ENCODE data around the gene PDE2A. TPM values are rescaled to one million over a fixed set of nuclear protein-coding genes. Genes with fewer than 3 reads are reported as not detected.
"Not testable (repeated sequence)": the region's sequence is repeated elsewhere in the genome, so short reads cannot be mapped to it uniquely, and the experiment has no call there.

The PDE2A gene
- total RNA-seq, 1 experiment from 2014 or later = 1.9 TPM

DNA sequence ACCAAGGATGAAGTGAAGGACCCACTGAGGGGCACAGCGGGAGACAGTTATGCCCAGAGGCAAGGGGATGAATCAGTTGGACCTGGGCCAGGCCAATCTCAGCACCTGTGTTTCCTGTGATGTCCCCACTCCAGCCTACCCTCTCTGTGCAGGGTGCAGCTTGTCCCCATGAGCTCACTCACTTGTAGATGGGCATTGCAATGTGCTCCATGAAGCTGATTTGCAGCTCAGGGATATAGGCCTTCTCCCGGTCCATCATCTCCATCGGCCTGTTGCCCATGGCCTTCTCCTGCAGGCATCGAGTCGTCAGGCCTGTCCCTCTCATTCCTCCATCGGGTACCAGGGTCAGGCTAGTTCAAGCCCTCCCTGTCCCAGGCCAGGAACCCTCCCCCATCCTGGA lies 96.2 kb downstream of the PDE2A start:
- peaks cover 4% of the 10 kb centered on the region for H3K27me3 ChIP-seq (ENCODE audit: control insufficient read depth, insufficient read depth, low read length)
- H3K4me3 ChIP-seq (ENCODE audit: insufficient read depth, low read depth, low read length) = no peak overlapping the region
- no peaks in the 10 kb centered on the region for H3K36me3 ChIP-seq (replicated peaks; ENCODE audit: control insufficient read depth, insufficient read depth, low read length)
- peak; percentile 23 for DNase-seq

DNA sequence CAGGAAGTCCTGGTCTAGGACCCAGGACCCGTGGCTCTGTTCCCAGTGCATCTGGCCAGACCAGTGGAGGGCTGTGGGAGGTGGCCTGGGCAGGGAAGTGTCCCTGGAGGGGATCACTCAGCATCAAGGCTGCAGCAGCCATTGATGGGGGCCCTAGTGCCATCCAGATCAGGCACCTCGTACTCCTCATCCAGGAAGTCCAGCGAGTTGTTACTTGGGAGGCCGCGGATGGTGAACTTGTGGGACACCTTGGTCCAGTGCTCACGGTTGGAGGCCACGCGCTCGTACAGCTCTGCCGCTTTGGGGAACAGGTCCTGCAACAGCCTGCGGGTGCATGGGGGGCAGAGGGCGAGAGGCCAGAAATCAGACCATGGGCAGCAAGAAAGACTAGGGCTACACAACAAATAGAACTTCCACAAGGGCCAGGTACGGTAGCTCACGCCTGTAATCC lies 96.9 kb downstream of the PDE2A start:
- Histone ChIP-seq H3K27me3 (ENCODE audit: control insufficient read depth, insufficient read depth, low read length) (peaks cover 2% of the 10 kb centered on the region; the same call in 1 of the 2 replicates), H3K4me3 (ENCODE audit: insufficient read depth, low read depth, low read length) (no peak overlapping the region), H3K36me3 (replicated peaks; ENCODE audit: control insufficient read depth, insufficient read depth, low read length) (no peaks in the 10 kb centered on the region)
- peak; percentile 26 for DNase-seq

DNA sequence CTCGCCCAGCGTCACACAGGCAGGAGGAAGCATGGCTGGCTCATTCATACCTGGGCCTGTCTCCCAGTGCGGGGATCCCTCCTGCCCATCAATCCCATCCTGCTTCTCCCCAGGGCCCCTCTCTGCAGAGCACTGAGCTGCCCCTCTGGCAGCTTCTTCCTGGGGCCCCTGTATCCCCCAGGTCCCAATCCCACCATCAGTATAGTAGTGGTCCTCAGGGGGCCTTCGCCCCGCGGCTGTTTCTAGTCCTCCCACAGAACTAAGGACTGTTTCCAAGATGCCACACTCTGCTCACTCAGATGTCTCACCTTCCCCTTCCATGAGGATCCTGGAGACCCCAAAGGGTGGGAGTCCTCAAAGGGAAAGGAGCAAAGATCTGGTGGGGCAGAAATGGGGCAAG lies 97.6 kb downstream of the PDE2A start:
- Histone ChIP-seq H3K27me3 (ENCODE audit: control insufficient read depth, insufficient read depth, low read length) (peaks cover 2% of the 10 kb centered on the region; the same call in 1 of the 2 replicates), H3K36me3 (replicated peaks; ENCODE audit: control insufficient read depth, insufficient read depth, low read length) (no peaks in the 10 kb centered on the region), H3K4me3 (ENCODE audit: insufficient read depth, low read depth, low read length) (no peak overlapping the region)
- DNase-seq = no peak

DNA sequence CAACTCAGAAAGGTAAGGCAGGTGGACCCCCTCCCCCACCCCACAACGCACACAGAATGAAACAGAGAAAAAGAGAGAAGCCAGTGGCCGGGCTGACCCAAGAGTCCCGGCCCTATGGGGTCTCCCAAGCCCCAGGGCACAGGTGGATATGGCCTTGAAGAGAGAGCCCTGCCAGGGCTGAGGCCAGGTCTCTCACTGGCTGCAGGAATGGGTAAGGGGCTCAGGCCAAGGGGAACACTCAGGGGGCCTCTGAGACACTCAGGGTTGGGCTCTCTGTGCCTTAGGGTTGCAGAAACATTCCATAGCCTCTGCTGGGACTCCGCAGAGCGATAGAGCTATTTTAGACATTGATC lies 98.0 kb downstream of the PDE2A start:
- Histone ChIP-seq H3K36me3 (replicated peaks; ENCODE audit: control insufficient read depth, insufficient read depth, low read length) (no peaks in the 10 kb centered on the region), H3K4me3 (ENCODE audit: insufficient read depth, low read depth, low read length) (no peak overlapping the region), H3K27me3 (ENCODE audit: control insufficient read depth, insufficient read depth, low read length) (peaks cover under 1% of the 10 kb centered on the region; the same call in 1 of the 2 replicates)
- DNase-seq = peak; percentile 30

DNA sequence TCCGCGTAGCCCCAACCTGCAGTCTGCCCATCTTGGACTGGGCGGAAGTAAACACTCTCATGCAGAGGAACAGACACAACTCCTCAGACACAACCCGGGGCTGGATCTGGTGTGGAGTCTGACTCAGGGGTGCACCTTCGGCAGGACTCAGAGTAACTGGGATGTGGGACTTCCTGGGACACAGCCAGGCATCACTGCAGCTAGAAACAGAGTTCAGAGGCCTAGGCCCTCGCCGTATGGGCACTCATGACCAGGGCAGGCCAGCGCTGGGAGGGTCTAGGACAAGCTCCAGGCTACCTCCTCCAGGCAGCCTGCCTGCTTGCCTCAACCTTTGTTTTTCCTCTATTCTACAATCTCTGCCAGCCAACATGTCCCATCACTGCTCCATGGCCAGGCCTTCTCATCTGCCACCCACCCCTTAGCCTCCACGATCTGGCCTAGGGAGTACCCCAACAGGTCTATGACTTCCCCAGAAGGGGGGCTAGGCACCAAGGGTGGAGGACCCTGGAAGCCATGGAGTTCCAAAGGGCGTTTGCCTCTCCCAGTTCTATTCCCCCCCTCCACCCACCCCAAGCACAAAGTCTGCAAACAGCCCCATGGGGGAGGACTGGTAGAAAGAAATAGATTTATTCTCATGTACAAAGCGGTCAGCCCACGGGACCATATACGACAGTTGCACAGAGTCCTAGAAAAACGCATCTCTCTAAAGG lies 98.5 kb downstream of the PDE2A start:
- no peak overlapping the region for H3K4me3 ChIP-seq (ENCODE audit: insufficient read depth, low read depth, low read length)

DNA sequence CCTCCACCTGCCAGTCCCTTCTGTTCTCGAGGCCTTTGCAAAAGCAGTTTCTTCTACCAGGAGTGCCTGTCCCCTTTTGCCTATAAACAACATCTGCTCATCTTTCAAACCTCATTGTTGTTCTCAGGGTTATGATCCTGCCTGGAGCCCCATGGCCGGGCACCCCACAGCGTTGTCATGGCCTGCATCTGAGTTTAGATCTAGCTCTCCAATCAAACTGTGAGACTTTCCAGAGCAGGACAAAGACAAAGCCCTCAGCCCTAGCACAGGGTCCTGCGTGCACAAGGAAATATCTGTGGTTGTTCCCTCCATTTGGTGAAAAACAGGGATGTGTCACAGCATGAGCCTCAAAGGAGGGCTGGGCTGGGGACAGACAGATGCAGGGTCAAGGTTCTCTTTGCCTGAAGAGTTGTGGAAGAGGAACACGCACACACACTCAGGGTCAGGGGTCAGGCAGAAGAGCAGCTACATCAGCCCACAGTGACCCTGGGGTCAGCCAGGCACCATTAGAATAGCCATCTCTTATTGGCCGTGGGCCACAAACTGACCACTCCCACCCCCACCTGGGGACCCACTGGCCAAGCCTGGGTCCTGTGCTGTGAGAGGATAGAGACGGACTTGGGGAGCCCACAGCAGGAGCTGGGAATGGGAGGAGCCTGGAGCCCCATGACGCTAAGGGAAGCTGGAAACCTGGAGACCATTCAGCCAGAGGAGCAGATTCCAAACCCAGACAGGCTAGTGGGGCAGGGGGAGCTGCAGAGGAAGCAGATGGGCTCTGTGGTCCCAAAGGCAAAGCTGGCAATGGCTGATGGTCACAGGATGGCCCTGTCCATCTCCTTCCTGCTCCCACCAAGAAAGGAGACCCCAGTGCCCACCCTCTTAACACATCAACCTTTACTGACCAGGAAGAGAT lies 99.4 kb downstream of the PDE2A start:
- Histone ChIP-seq H3K27me3 (ENCODE audit: control insufficient read depth, insufficient read depth, low read length) (0 out of 2 replicates have a peak, but pooled peaks cover 1% of the 10 kb centered on the region), H3K4me3 (ENCODE audit: insufficient read depth, low read depth, low read length) (no peak overlapping the region), H3K36me3 (replicated peaks; ENCODE audit: control insufficient read depth, insufficient read depth, low read length) (no peaks in the 10 kb centered on the region)
- DNase-seq = peak; percentile 38

More for the DNA sequence above, 98.5 kb downstream of the PDE2A start:
- Histone ChIP-seq H3K36me3 (replicated peaks; ENCODE audit: control insufficient read depth, insufficient read depth, low read length) (no peaks in the 10 kb centered on the region), H3K27me3 (ENCODE audit: control insufficient read depth, insufficient read depth, low read length) (no peaks in the 10 kb centered on the region)
- DNase-seq = peak; percentile 28

DNA sequence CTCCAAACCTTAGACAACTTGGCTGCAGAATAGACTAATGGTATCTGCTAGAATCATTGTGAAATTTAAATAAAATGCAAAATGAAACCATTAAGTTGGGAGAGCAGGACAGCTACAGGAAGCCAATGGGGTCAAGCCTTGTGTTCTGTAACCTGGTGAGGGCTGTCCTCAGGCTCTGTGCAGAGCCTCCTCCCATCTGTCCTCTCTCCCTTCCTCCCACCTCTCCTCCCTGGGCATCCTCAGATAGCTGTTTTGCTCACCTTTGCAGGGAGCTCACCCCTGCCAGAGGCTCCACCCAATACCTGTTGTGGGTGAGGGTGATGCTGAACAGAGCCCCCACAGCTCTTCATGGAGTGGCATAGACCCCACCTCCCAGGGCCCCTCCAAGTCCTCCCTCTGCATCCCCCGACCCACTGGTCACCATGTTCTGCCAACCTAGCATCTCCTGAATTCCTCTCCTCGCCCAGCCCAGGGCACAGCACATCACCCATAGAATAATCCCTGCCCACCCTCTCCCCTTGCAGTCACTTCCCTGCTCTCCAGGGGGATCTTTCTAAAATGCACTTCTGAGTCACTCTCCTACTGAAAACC lies 100.3 kb downstream of the PDE2A start:
- Histone ChIP-seq H3K36me3 (replicated peaks; ENCODE audit: control insufficient read depth, insufficient read depth, low read length) (no peaks in the 10 kb centered on the region), H3K4me3 (ENCODE audit: insufficient read depth, low read depth, low read length) (no peak overlapping the region), H3K27me3 (ENCODE audit: control insufficient read depth, insufficient read depth, low read length) (0 out of 2 replicates have a peak, but pooled peaks cover 1% of the 10 kb centered on the region)
- no peak for DNase-seq

DNA sequence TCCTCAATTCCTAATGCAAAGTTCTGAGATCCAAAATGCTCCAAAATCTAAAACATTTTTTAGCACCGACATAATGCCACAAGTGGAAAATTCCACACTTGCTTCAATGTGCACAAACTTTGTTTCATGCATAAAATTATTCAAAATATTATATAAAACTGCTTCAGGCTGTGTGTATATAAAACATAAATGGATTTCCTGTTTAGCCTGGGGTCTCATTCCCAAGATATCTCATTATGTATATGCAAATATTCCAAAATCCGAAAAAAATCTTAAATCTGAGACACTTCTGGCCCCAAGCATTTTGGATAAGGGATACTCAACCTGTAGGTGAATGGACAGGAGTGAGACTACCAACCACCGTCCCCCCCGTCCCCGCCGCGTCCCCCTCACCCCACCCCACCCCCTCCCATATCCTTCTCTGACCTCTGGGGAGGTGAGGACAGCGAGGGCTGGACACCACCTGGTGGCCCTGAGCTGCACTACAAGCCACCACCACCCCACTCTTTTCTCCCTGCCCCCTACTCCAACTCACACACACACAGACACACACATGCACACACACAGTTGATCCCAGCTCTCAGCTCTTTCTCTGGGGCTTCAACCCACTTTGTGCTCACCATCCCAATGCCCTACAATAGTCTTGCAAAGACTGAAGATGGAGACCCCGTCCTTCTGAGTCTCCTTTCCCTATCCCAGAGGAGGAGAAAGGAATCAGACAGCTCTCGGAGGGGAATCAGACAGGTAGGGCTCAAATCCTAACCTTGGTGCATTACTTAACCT lies 101.0 kb downstream of the PDE2A start:
- 0 out of 2 replicates have a peak, but pooled peaks cover 1% of the 10 kb centered on the region for H3K27me3 ChIP-seq (ENCODE audit: control insufficient read depth, insufficient read depth, low read length)
- H3K36me3 ChIP-seq (replicated peaks; ENCODE audit: control insufficient read depth, insufficient read depth, low read length) = no peaks in the 10 kb centered on the region
- DNase-seq = peak; percentile 95
- no peak overlapping the region for H3K4me3 ChIP-seq (ENCODE audit: insufficient read depth, low read depth, low read length)

DNA sequence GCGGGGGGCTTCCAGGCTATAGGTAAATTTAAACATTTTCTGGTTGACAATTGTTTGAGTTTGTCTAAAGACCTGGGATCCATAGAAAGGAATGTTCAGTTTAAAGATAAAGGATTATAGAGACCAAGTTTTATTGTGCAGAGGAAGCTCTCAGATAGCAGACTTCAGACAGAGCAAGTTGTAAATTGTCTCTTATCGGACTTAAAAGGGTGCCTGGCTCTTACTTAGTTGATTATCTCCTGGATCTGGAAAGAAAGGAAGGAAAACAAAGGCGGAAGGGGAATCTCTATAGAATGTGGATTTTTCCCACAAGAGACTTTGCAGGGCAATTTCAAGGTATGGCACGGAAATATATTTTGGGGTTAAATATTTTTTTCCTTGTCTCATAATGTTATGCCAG lies 101.7 kb downstream of the PDE2A start:
- H3K36me3 ChIP-seq (replicated peaks; ENCODE audit: control insufficient read depth, insufficient read depth, low read length); H3K27me3 ChIP-seq (ENCODE audit: control insufficient read depth, insufficient read depth, low read length); DNase-seq: not testable (repeated sequence)

DNA sequence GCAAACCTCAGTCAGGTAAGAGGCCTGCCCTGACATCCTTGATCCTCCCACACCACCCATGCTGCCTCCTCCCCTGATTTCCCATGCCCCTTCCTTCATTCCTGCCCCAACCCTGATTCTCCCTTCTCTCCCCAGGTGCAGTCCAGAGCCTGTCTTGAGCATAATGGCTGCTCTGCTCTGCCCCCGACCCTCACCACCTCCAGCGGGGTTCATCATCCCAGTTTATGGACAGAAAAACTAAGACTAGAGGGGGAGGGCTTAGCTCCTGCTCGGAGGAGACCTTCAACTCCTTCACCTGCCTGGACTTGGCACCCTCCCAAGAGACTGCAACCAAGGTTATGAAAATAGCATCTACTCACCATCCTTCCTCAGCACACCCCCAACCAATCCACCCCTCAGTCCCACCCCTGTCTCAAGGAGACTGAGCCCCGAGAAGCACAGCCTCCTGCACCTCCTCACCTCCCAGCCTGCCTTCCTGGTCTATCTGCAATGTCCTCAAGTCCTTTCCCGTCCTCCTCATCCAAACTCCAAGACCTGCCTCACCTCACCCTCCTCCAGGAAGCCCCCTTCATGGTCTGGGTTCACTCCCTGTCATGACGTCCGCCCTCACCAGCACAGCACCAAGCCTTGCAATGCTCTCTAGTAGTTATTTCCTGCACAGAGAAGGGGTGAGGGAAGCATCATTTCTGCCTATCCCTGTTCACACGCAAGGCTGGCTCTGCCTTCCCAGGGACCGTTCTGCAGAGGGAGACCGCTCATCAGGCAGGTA lies 103.1 kb downstream of the PDE2A start:
- Histone ChIP-seq H3K36me3 (replicated peaks; ENCODE audit: control insufficient read depth, insufficient read depth, low read length) (no peaks in the 10 kb centered on the region), H3K27me3 (ENCODE audit: control insufficient read depth, insufficient read depth, low read length) (0 out of 2 replicates have a peak, but pooled peaks cover 1% of the 10 kb centered on the region), H3K4me3 (ENCODE audit: insufficient read depth, low read depth, low read length) (no peak overlapping the region)
- no peak for DNase-seq

More for the DNA sequence above, 101.7 kb downstream of the PDE2A start:
- not testable (repeated sequence) for H3K4me3 ChIP-seq (ENCODE audit: insufficient read depth, low read depth, low read length)

DNA sequence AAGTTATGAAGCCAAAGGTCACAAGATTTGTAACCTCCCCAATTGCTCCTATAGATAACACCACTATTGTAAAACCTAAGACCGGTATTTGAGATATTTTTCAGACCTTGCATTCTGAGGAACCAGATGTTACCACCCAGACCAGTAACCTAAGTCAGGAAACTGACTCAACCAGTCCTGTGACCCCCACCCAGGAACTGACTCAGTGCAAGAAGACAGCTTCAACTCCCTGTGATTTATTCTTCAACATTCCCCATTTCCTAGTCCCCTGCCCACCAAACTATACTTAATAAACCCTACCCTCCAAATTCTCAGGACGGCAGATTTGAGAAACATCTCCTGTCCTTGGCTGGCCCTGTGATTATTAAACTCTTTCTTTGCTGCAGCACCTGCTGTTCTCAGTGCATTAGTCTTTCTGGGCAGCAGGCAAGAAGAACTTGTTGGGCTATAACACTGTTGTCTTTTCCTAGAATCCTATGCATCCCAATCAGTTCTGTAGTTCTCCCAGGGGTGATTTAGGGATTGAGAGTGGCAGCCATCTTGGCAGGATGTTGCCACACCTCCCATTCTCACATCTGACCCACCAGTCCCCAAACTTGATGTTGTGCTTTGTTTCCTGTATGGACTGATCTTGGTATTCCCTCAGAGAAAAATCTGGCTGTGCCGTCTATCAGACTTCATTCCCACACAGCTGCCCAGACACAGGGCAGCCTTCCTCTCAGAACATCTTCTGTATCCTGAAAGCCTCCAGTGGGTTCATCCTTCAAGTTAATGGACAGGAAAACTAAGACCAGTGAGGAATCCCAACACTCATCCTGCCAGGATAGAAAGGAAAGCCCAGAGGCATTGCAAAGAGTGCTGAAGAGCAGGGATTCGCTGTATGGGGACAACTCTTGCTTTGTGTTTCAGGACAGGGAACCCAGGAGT lies 104.0 kb downstream of the PDE2A start:
- H3K36me3 ChIP-seq (replicated peaks; ENCODE audit: control insufficient read depth, insufficient read depth, low read length) = no peaks in the 10 kb centered on the region
- H3K4me3 ChIP-seq (ENCODE audit: insufficient read depth, low read depth, low read length) = no peak overlapping the region
- no peak for DNase-seq
- 0 out of 2 replicates have a peak, but pooled peaks cover 1% of the 10 kb centered on the region for H3K27me3 ChIP-seq (ENCODE audit: control insufficient read depth, insufficient read depth, low read length)

DNA sequence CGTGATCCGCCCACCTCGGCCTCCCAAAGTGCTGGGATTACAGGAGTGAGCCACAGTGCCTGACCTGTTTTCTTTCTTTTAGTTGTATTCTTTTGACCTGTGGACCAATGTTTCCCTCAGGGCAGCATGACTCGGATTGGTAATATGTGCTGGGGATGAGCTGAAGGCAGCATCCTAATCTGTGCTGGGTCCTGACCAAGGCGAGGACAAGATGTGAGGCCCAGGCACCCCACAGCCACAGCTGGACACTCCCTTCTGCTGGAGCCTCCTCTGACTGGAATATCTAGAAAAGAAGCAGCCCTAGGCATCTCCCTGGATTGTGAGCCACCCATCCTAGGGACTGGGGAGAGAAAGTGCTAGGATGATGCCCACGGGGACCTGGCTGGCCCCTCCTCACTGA lies 105.4 kb downstream of the PDE2A start:
- Histone ChIP-seq H3K4me3 (ENCODE audit: insufficient read depth, low read depth, low read length) (no peak overlapping the region), H3K27me3 (ENCODE audit: control insufficient read depth, insufficient read depth, low read length) (0 out of 2 replicates have a peak, but pooled peaks cover 1% of the 10 kb centered on the region), H3K36me3 (replicated peaks; ENCODE audit: control insufficient read depth, insufficient read depth, low read length) (no peaks in the 10 kb centered on the region)
- no peak for DNase-seq

All from H7 (cell line).